GM12878 (cell line): ENCODE measurements around the gene ZNF700. TPM values are rescaled to one million over a fixed set of nuclear protein-coding genes. Genes with fewer than 3 reads are reported as not detected.

Experiments used
- CEBPB ChIP-seq, 2 experiments: fragments of 150-350 bp in 1 of 2; IDR thresholded peaks; 2 replicates each; pipeline ENCODE4 v1.6.1; 2012 to 2014; ENCODE audit warnings: low read depth in 2 of 2, low read length in 2 of 2, borderline replicate concordance in 1 of 2, inconsistent platforms in 1 of 2
- CHD4 ChIP-seq: fragments of 200-600 bp; sonication (generic); IDR thresholded peaks from 2 replicates; pipeline ENCODE4 v1.6.1; 2016; ENCODE audit warnings: mild to moderate bottlenecking
- ESRRA ChIP-seq: IDR thresholded peaks from 2 replicates; pipeline ENCODE4 v1.6.1; 2012; ENCODE audit warnings: mild to moderate bottlenecking, low read length, improper control_type of control experiment
- ETV6 ChIP-seq, 2 experiments: fragments of 450-650 bp in 1 of 2; IDR thresholded peaks in 1 of 2; conservative IDR thresholded peaks in 1 of 2; 2 replicates each; pipeline ENCODE4 v1.6.1; 2014; ENCODE audit warnings: antibody characterized with exemption in 1 of 2, borderline replicate concordance in 1 of 2, low read depth in 1 of 2, mild to moderate bottlenecking in 1 of 2, moderate library complexity in 1 of 2
- HDGF ChIP-seq: fragments of 450-650 bp; IDR thresholded peaks from 2 replicates; pipeline ENCODE4 v1.6.1; 2016; ENCODE audit warnings: antibody characterized with exemption
- MEF2B ChIP-seq: fragments of 450-650 bp; IDR thresholded peaks from 2 replicates; pipeline ENCODE4 v1.6.1; 2018; ENCODE audit warnings: mild to moderate bottlenecking, moderate library complexity; ENCODE audit not compliant: partially characterized antibody, poor library complexity, severe bottlenecking
- MXI1 ChIP-seq: fragments of 150-350 bp; IDR thresholded peaks from 2 replicates; pipeline ENCODE4 v1.6.1; 2011; ENCODE audit warnings: low read depth, mild to moderate bottlenecking, inconsistent platforms, low read length, improper control_type of control experiment
- MYC ChIP-seq: IDR thresholded peaks from 2 replicates; pipeline ENCODE4 v1.6.1; 2011; ENCODE audit warnings: mild to moderate bottlenecking, low read length, moderate library complexity, inconsistent platforms; ENCODE audit not compliant: insufficient read depth, insufficient replicate concordance, insufficient read length, severe bottlenecking
- NBN ChIP-seq: fragments of 450-650 bp; IDR thresholded peaks from 2 replicates; pipeline ENCODE4 v1.6.1; 2016
- PAX5 ChIP-seq: IDR thresholded peaks from 2 replicates; pipeline ENCODE4 v1.6.1; 2011; ENCODE audit warnings: low read depth, low read length, borderline replicate concordance
- PML ChIP-seq: IDR thresholded peaks from 2 replicates; pipeline ENCODE4 v1.6.1; 2012; ENCODE audit warnings: low read length, inconsistent platforms
- RAD51 ChIP-seq: fragments of 450-650 bp; IDR thresholded peaks from 2 replicates; pipeline ENCODE4 v1.6.1; 2016; ENCODE audit warnings: moderate library complexity, mild to moderate bottlenecking, inconsistent platforms
- RB1 ChIP-seq: fragments of 450-650 bp; formaldehyde crosslinking; IDR thresholded peaks from 2 replicates; pipeline ENCODE4 v1.6.1; 2017; ENCODE audit warnings: mild to moderate bottlenecking, borderline replicate concordance
- SPI1 ChIP-seq: IDR thresholded peaks from 2 replicates; pipeline ENCODE4 v1.6.1; 2011; ENCODE audit warnings: low read depth, mild to moderate bottlenecking, low read length, moderate library complexity, borderline replicate concordance; ENCODE audit not compliant: insufficient read depth
- SUZ12 ChIP-seq: fragments of 200-600 bp; sonication (generic); IDR thresholded peaks from one replicate; pipeline ENCODE4 v1.6.1; 2018; ENCODE audit warnings: antibody characterized with exemption, mild to moderate bottlenecking; ENCODE audit not compliant: unreplicated experiment
- TCF3 ChIP-seq: IDR thresholded peaks from 2 replicates; pipeline ENCODE4 v1.6.1; 2012; ENCODE audit warnings: low read depth, mild to moderate bottlenecking, low read length, borderline replicate concordance; ENCODE audit not compliant: insufficient read depth
- TCF7 ChIP-seq: IDR thresholded peaks from 2 replicates; pipeline ENCODE4 v1.6.1; 2014; ENCODE audit warnings: antibody characterized with exemption, borderline replicate concordance
- ZBED1 ChIP-seq: IDR thresholded peaks from 2 replicates; pipeline ENCODE4 v1.6.1; 2016; ENCODE audit warnings: borderline replicate concordance
- ZNF622 ChIP-seq: fragments of 450-650 bp; IDR thresholded peaks from 2 replicates; pipeline ENCODE4 v1.6.1; 2017; ENCODE audit warnings: mild to moderate bottlenecking, inconsistent platforms
- ZZZ3 ChIP-seq: IDR thresholded peaks from 2 replicates; pipeline ENCODE4 v1.6.1; 2011; ENCODE audit warnings: low read depth; ENCODE audit not compliant: control insufficient read depth, insufficient read length
- polyA plus RNA-seq, 11 experiments: library from polyadenylated mRNA; depleted of rRNA in 4 of 11; unstranded in 6 of 11; stranded (reverse) in 5 of 11; fragments of >200 nt; fragmentation: Nextera tagmentation in 4 of 11; fragmentation: Illumina TruSeq in 1 of 11; extraction: Ambion mirVana in 4 of 11; extraction: Trizol in 1 of 11; gene quantifications; 1 replicate in 1 of 11; 2 replicates in 10 of 11; pipeline versions ENCODE4 v1.2.1 to v1.2.3, GENCODE V29; 2011 to 2016; ENCODE audit warnings: inconsistent platforms in 2 of 11, missing spikeins in 2 of 11, low read depth in 1 of 11
- total RNA-seq, 4 experiments: library from RNA; depleted of rRNA in 3 of 4; stranded (reverse); fragments of >200 nt in 3 of 4; fragmentation: Illumina TruSeq in 1 of 4; extraction: Trizol in 1 of 4; gene quantifications; 2 replicates each; pipeline versions ENCODE4 v1.2.1 to v1.2.3, GENCODE V29; 2013 to 2021
- TF ChIP-seq, protein P1 (sequence below): fragments of 450-650 bp; formaldehyde crosslinking; IDR thresholded peaks from 2 replicates; pipeline ENCODE4 v1.5.0; 2022; ENCODE audit warnings: mild to moderate bottlenecking, missing genetic modification characterization
- TF ChIP-seq, protein P2 (sequence below), 3 experiments: IDR thresholded peaks in 2 of 3; conservative IDR thresholded peaks in 1 of 3; 2 replicates each; pipeline ENCODE4 v1.5.1; 2011; ENCODE audit warnings: low read depth in 3 of 3, low read length in 3 of 3, mild to moderate bottlenecking in 3 of 3, control low read depth in 2 of 3, moderate library complexity in 2 of 3, inconsistent platforms in 1 of 3, mixed read lengths in 1 of 3; ENCODE audit not compliant: control insufficient read depth in 2 of 3, insufficient read depth in 1 of 3; ENCODE audit errors: extremely low read depth in 1 of 3
- TF ChIP-seq, protein P3 (sequence below): IDR thresholded peaks from 2 replicates; pipeline ENCODE4 v1.6.1; 2011; ENCODE audit warnings: borderline replicate concordance, low read depth, mild to moderate bottlenecking, moderate library complexity, mixed read lengths, low read length; ENCODE audit not compliant: insufficient read depth; ENCODE audit errors: extremely low read length

ZNF700 gene
- total and polyA plus RNA-seq, 10 of the 15 experiments (the other 5 are each of a cell fraction or from before 2014, with no cell fraction given): 6.7 to 16.0 (median 11.1) TPM

DNA sequence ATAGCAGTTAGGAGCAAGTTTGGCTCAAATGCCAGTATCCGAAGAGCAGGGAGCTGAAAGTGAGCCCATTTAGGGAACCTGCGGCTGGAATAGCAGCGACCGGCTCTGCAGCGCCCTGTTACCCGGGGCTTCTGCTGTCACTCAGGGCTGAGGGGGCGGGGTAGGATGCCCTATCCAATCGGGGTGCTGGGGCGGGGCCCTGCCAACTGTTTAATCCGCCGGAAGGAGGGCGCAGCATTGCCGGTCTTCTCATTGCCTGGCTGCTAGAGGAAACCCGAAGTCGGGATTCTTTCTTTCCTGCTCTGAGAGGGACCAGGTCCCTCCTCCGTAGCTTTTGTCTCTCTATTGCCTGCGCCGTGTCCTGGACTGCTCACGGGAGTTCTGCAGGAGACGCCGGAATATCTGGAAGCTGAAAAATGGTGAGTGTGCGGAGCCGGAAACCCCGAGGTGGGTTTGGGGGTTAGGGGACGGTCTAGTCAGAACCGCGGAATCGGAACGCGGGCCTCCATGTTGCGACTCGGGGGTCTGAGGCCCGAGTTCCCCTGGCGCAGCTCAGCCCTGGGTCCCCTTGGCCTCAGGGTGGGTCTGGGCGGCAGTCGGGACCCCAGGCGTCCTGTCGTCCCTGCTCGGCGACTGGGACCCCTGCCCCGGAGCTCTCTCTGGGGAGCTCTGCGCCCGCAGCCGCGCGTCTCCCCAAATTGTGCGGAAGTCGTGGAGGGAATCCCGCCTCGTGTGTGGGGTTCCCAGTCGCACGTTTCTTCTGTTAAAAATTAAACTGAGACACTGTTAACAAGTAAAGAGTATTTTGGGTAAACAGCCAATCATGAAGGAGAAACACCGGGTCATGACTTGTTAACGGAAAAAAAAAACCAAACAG lies 62.7 kb downstream of the ZNF700 start (continued):
- TF ChIP-seq, protein P1, sequence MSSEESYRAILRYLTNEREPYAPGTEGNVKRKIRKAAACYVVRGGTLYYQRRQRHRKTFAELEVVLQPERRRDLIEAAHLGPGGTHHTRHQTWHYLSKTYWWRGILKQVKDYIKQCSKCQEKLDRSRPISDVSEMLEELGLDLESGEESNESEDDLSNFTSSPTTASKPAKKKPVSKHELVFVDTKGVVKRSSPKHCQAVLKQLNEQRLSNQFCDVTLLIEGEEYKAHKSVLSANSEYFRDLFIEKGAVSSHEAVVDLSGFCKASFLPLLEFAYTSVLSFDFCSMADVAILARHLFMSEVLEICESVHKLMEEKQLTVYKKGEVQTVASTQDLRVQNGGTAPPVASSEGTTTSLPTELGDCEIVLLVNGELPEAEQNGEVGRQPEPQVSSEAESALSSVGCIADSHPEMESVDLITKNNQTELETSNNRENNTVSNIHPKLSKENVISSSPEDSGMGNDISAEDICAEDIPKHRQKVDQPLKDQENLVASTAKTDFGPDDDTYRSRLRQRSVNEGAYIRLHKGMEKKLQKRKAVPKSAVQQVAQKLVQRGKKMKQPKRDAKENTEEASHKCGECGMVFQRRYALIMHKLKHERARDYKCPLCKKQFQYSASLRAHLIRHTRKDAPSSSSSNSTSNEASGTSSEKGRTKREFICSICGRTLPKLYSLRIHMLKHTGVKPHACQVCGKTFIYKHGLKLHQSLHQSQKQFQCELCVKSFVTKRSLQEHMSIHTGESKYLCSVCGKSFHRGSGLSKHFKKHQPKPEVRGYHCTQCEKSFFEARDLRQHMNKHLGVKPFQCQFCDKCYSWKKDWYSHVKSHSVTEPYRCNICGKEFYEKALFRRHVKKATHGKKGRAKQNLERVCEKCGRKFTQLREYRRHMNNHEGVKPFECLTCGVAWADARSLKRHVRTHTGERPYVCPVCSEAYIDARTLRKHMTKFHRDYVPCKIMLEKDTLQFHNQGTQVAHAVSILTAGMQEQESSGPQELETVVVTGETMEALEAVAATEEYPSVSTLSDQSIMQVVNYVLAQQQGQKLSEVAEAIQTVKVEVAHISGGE: no peak
- TF ChIP-seq ZNF622: no peak
- TF ChIP-seq, protein P2, sequence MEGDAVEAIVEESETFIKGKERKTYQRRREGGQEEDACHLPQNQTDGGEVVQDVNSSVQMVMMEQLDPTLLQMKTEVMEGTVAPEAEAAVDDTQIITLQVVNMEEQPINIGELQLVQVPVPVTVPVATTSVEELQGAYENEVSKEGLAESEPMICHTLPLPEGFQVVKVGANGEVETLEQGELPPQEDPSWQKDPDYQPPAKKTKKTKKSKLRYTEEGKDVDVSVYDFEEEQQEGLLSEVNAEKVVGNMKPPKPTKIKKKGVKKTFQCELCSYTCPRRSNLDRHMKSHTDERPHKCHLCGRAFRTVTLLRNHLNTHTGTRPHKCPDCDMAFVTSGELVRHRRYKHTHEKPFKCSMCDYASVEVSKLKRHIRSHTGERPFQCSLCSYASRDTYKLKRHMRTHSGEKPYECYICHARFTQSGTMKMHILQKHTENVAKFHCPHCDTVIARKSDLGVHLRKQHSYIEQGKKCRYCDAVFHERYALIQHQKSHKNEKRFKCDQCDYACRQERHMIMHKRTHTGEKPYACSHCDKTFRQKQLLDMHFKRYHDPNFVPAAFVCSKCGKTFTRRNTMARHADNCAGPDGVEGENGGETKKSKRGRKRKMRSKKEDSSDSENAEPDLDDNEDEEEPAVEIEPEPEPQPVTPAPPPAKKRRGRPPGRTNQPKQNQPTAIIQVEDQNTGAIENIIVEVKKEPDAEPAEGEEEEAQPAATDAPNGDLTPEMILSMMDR (IDR thresholded peaks at IDR 0.05 in 2 of 3, conservative IDR thresholded peaks at IDR 0.05 in 1 of 3; ENCODE audit: control insufficient read depth in 2 of 3, extremely low read depth in 1 of 3, insufficient read depth in 1 of 3, low read depth in 3 of 3, low read length in 3 of 3): no peak
- TF ChIP-seq RB1: no peak
- no peak for TF ChIP-seq TCF7
- TF ChIP-seq MXI1: peak; percentile 63; the same call in 1 of the 2 replicates
- TF ChIP-seq HDGF: no peak
- no peak for TF ChIP-seq ZZZ3
- TF ChIP-seq NBN: peak; percentile 40
- TF ChIP-seq PML: no peak
- TF ChIP-seq ETV6 (conservative IDR thresholded peaks at IDR 0.05 in 1 of 2, IDR thresholded peaks at IDR 0.05 in 1 of 2; ENCODE audit: borderline replicate concordance in 1 of 2, low read depth in 1 of 2): no peak
- no peak for TF ChIP-seq ZBED1
- no peak for TF ChIP-seq SUZ12
- TF ChIP-seq CHD4: no peak
- no peak for TF ChIP-seq SPI1
- TF ChIP-seq, protein P3, sequence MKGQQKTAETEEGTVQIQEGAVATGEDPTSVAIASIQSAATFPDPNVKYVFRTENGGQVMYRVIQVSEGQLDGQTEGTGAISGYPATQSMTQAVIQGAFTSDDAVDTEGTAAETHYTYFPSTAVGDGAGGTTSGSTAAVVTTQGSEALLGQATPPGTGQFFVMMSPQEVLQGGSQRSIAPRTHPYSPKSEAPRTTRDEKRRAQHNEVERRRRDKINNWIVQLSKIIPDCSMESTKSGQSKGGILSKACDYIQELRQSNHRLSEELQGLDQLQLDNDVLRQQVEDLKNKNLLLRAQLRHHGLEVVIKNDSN: no peak
- no peak for TF ChIP-seq RAD51
- TF ChIP-seq TCF3: 0 out of 2 replicates have a peak, but pooled peaks have one; percentile 28
- TF ChIP-seq ESRRA: no peak
- no peak for TF ChIP-seq MYC
- TF ChIP-seq PAX5: no peak
- TF ChIP-seq CEBPB (IDR thresholded peaks at IDR 0.05; ENCODE audit: borderline replicate concordance in 1 of 2, low read depth in 2 of 2, low read length in 2 of 2): no peak
- no peak for TF ChIP-seq MEF2B
